ENCODE measurements around the gene ACE. TPM values are rescaled to one million over a fixed set of nuclear protein-coding genes. Genes with fewer than 3 reads are reported as not detected.
A peak's percentile ranks its signal among the peaks of the same experiment; 100 is the strongest.

Gene ACE
- total RNA-seq, 1 donor from 2014 or later, result not detected

DNA sequence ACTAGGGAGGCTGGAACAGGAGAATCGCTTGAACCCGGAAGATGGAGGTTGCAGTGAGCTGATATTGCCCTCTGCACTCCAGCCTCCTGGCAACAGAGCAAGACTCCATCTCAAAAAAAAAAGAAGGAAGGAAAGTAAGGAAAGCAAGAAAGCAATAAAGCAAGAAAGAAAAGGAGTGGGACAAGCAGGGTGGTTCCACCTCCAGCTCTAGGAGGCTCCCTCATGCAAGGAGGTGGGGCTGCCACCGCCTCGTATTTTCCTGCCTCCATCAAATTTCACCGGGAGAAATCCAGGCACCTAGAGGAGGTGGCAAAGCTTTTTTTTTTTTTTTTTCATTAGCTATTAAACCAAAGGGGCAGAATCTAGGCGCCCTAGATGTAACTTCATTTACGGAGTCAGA lies 31.8 kb upstream of the ACE start:
- no peak overlapping the region for H3K27ac Mint-ChIP-seq
- TF ChIP-seq EZH2 (IDR thresholded peaks at IDR 0.05), result no peak
- TF ChIP-seq, protein P1, sequence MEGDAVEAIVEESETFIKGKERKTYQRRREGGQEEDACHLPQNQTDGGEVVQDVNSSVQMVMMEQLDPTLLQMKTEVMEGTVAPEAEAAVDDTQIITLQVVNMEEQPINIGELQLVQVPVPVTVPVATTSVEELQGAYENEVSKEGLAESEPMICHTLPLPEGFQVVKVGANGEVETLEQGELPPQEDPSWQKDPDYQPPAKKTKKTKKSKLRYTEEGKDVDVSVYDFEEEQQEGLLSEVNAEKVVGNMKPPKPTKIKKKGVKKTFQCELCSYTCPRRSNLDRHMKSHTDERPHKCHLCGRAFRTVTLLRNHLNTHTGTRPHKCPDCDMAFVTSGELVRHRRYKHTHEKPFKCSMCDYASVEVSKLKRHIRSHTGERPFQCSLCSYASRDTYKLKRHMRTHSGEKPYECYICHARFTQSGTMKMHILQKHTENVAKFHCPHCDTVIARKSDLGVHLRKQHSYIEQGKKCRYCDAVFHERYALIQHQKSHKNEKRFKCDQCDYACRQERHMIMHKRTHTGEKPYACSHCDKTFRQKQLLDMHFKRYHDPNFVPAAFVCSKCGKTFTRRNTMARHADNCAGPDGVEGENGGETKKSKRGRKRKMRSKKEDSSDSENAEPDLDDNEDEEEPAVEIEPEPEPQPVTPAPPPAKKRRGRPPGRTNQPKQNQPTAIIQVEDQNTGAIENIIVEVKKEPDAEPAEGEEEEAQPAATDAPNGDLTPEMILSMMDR (IDR thresholded peaks at IDR 0.05), result no peak
- no peak for TF ChIP-seq EZH2phosphoT487 (IDR thresholded peaks at IDR 0.05)

DNA sequence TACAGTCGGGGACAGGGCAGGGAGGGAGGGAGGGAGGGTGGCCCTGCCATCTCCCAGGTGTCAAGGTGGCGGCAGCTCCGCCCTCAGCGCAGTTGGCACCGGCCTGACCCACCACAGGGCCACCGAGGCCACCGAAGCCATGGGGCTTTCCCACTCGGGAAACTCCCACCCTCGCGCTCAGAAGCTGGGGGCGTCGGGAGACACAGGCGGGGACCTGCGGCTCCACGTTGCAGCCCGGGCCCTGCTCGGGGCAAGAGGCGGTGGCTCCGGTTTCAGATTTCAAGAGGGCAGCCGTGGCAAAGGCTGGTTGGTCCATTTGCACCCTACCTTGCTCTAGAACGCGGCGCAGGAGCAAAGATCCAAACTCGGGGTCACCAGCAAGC lies 31.3 kb upstream of the ACE start:
- H3K27me3 ChIP-seq, result peaks cover 37% of the 10 kb centered on the region
- peak; percentile 74 for DNase-seq (ENCODE audit: low spot score)
- H3K4me1 ChIP-seq, result peaks cover 2% of the 10 kb centered on the region
- no peak overlapping the region for H3K27ac ChIP-seq
- Mint-ChIP-seq H3K36me3 (no peaks in the 10 kb centered on the region), H3K4me1 (peaks cover 41% of the 10 kb centered on the region), H3K27me3 (ENCODE audit: insufficient read depth, low read depth) (peaks cover 12% of the 10 kb centered on the region), H3K4me3 (peak overlapping the region; percentile 85), H3K27ac (no peak overlapping the region), H3K9me3 (no peaks in the 10 kb centered on the region)
- H3K4me2 ChIP-seq, result peak overlapping the region; percentile 87
- peak overlapping the region; percentile 93 for H2AFZ ChIP-seq (replicated peaks)
- peak overlapping the region; percentile 49 for H3K4me3 ChIP-seq
- H3K79me2 ChIP-seq (ENCODE audit: low read depth), result no peaks in the 10 kb centered on the region
- H4K20me1 ChIP-seq (ENCODE audit: low read depth), result peaks cover 5% of the 10 kb centered on the region
- no peak overlapping the region for H3K9ac ChIP-seq
- peak; percentile 36 for TF ChIP-seq EZH2 (IDR thresholded peaks at IDR 0.05)
- TF ChIP-seq, protein P1 (IDR thresholded peaks at IDR 0.05), result no peak
- peaks cover 10% of the 10 kb centered on the region for H3F3A ChIP-seq (ENCODE audit: low read depth)
- no peaks in the 10 kb centered on the region for H3K36me3 ChIP-seq
- no peaks in the 10 kb centered on the region for H3K9me3 ChIP-seq (ENCODE audit: low read depth)

More for the DNA sequence above, 31.8 kb upstream of the ACE start:
- H2AFZ ChIP-seq (replicated peaks), result no peak overlapping the region
- H3K36me3 ChIP-seq, result no peaks in the 10 kb centered on the region
- H3K9me3 Mint-ChIP-seq, result no peaks in the 10 kb centered on the region
- peaks cover 37% of the 10 kb centered on the region for H3K27me3 ChIP-seq
- peaks cover 5% of the 10 kb centered on the region for H4K20me1 ChIP-seq (ENCODE audit: low read depth)
- H3K27me3 Mint-ChIP-seq (ENCODE audit: insufficient read depth, low read depth), result peaks cover 13% of the 10 kb centered on the region
- no peak overlapping the region for H3K27ac ChIP-seq
- peak overlapping the region; percentile 87 for H3K4me2 ChIP-seq
- peak overlapping the region; percentile 49 for H3K4me3 ChIP-seq
- no peaks in the 10 kb centered on the region for H3K79me2 ChIP-seq (ENCODE audit: low read depth)
- peaks cover 10% of the 10 kb centered on the region for H3F3A ChIP-seq (ENCODE audit: low read depth)
- no peaks in the 10 kb centered on the region for H3K9me3 ChIP-seq (ENCODE audit: low read depth)
- H3K9ac ChIP-seq, result no peak overlapping the region
- H3K4me1 Mint-ChIP-seq, result peaks cover 42% of the 10 kb centered on the region
- H3K4me1 ChIP-seq, result peaks cover 3% of the 10 kb centered on the region
- no peaks in the 10 kb centered on the region for H3K36me3 Mint-ChIP-seq
- peak overlapping the region; percentile 85 for H3K4me3 Mint-ChIP-seq
- DNase-seq (ENCODE audit: low spot score), result no peak

DNA sequence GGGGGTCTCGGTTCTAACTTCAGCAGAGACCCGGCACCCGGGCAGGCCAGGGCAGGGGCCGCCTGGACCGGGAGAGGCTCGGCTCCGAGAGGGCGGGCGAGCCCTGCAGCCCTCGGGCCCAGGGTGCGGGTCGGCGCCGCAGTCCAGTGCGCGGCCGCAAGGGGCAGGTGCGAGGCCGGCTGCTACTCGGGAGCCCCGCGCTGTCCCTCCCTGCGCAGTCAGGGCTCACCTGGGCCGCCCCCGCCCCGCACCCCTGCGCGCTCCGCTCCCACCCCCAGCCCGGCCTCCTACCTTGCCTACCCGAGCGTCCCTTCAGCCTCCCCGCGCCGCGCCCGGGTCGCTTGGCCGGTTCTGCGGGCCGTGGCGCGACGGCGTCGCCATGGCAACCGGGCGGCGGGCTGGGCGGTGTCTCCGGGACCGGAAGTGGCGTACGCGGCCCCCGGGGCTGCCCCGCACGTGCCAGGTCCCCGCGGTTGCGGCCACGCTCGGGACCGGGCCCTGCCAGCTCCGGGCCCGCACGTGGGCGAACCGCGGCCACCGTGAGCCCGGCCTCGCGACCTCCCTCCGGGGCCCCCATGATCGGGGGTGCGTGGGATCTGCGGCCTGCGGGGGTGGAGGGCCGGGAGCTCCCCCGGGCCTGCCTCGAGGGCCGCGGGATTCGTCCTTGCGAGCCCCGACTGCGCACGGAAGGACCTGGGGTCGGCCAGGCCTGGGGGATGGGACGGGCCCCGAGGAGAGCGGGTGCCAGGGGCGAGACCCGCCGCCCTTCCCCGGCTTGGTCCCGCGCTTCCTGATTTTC lies 30.7 kb upstream of the ACE start, which contains the start of gene CYB561:
Gene CYB561 (minus strand): TSS at position 353 of the 799 bp plus-strand sequence. CDS start 8,759 bp downstream, outside the sequence.
- Histone ChIP-seq H3K27ac (no peak within 1 kb of the TSS), H3K36me3 (no peaks in the 10 kb centered on the region), H3F3A (ENCODE audit: low read depth) (peaks cover 10% of the 10 kb centered on the region), H3K4me2 (peak within 1 kb of the TSS; percentile 87), H4K20me1 (ENCODE audit: low read depth) (peaks cover 5% of the 10 kb centered on the region), H3K4me3 (peak within 1 kb of the TSS; percentile 49), H3K27me3 (peaks cover 37% of the 10 kb centered on the region), H3K9ac (no peak within 1 kb of the TSS), H3K4me1 (no peaks in the 10 kb centered on the region), H3K9me3 (ENCODE audit: low read depth) (no peaks in the 10 kb centered on the region), H2AFZ (replicated peaks) (peak within 1 kb of the TSS; percentile 93), H3K79me2 (ENCODE audit: low read depth) (no peaks in the 10 kb centered on the region)
- H3K4me3 Mint-ChIP-seq, result peak within 1 kb of the TSS; percentile 85
- H3K27me3 Mint-ChIP-seq (ENCODE audit: insufficient read depth, low read depth), result peaks cover 14% of the 10 kb centered on the region
- H3K27ac Mint-ChIP-seq, result no peak within 1 kb of the TSS
- no peaks in the 10 kb centered on the region for H3K9me3 Mint-ChIP-seq
- H3K4me1 Mint-ChIP-seq, result peaks cover 36% of the 10 kb centered on the region
- H3K36me3 Mint-ChIP-seq, result no peaks in the 10 kb centered on the region
- DNase-seq (ENCODE audit: low spot score), result peak; percentile 83
- no peak for TF ChIP-seq EZH2 (IDR thresholded peaks at IDR 0.05)
- TF ChIP-seq, protein P1 (IDR thresholded peaks at IDR 0.05), result peak; percentile 68

Data from neural progenitor cell (in vitro differentiated cells).